Measurements from ENCODE around the gene N4BP2L2.

GRCh38 chr13:32504263-32504662 lies 34.3 kb downstream of the N4BP2L2 start:
- TF ChIP-seq CTCF (IDR thresholded peaks at IDR 0.05; ENCODE audit: poor library complexity, severe bottlenecking) (no peak), EZH2 (IDR thresholded peaks at IDR 0.05; ENCODE audit: borderline replicate concordance, insufficient read depth, low read length, poor library complexity, severe bottlenecking) (no peak), SMC3 (conservative IDR thresholded peaks at IDR 0.05; ENCODE audit: poor library complexity) (no peak), RAD21 (conservative IDR thresholded peaks at IDR 0.05) (no peak), EP300 (conservative IDR thresholded peaks at IDR 0.05; ENCODE audit: poor library complexity, severe bottlenecking) (no peak), POLR2AphosphoS5 (IDR thresholded peaks at IDR 0.05) (no peak), REST (IDR thresholded peaks at IDR 0.05; ENCODE audit: borderline replicate concordance) (no peak), TAF1 (IDR thresholded peaks at IDR 0.05; ENCODE audit: low read depth) (no peak)

All from neural cell (in vitro differentiated cells).